ENCODE measurements around the gene HOXC6. TPM values are rescaled to one million over a fixed set of nuclear protein-coding genes. Genes with fewer than 3 reads are reported as not detected.
"Not testable (repeated sequence)": the region's sequence is repeated elsewhere in the genome, so short reads cannot be mapped to it uniquely, and the experiment has no call there.

The HOXC6 gene
- total and polyA plus RNA-seq, 2 experiments from 2014 or later, result not detected

GRCh38 chr12:54042033-54042432 is 13.8 kb downstream of the HOXC6 start:
- not testable (repeated sequence) for H3K9me2 ChIP-seq (ENCODE audit: insufficient read depth); H3K27ac Mint-ChIP-seq; H2AFZ ChIP-seq; H3K9me3 Mint-ChIP-seq; H3K36me3 Mint-ChIP-seq (ENCODE audit: low read depth); H3K4me3 Mint-ChIP-seq; H3K4me2 ChIP-seq; DNase-seq (ENCODE audit: low spot score); H3K36me3 ChIP-seq (ENCODE audit: insufficient read depth); H3K79me2 ChIP-seq (replicated peaks; ENCODE audit: insufficient read depth); H3K27ac ChIP-seq (ENCODE audit: low read depth); H3K4me3 ChIP-seq; ATAC-seq
- Histone ChIP-seq H3K27me3 (ENCODE audit: insufficient read depth) (peaks cover 100% of the 10 kb centered on the region), H4K20me1 (replicated peaks; ENCODE audit: insufficient read depth) (peaks cover 56% of the 10 kb centered on the region), H3K4me1 (ENCODE audit: insufficient read depth) (peaks cover 12% of the 10 kb centered on the region; the same call in 1 of the 2 replicates), H3F3A (replicated peaks; ENCODE audit: low read depth) (peaks cover 27% of the 10 kb centered on the region)
- peak; percentile 61 for TF ChIP-seq EZH2 (IDR thresholded peaks at IDR 0.05; ENCODE audit: low read depth, unreplicated experiment)
- peaks cover 100% of the 10 kb centered on the region for H3K27me3 Mint-ChIP-seq (ENCODE audit: insufficient read depth, low read depth, poor library complexity)
- peaks cover 10% of the 10 kb centered on the region for H3K4me1 Mint-ChIP-seq

GRCh38 chr12:54042970-54043853 is 15.0 kb downstream of the HOXC6 start:
- Mint-ChIP-seq H3K4me1 (peaks cover 13% of the 10 kb centered on the region), H3K4me3 (no peak overlapping the region; the same call in 2 of the 3 replicates), H3K27ac (no peak overlapping the region), H3K27me3 (ENCODE audit: insufficient read depth, low read depth, poor library complexity) (peaks cover 100% of the 10 kb centered on the region), H3K36me3 (ENCODE audit: low read depth) (no peaks in the 10 kb centered on the region), H3K9me3 (peaks cover 4% of the 10 kb centered on the region; the same call in 2 of the 3 replicates)
- H3K36me3 ChIP-seq (ENCODE audit: insufficient read depth), result 0 out of 2 replicates have a peak, but pooled peaks cover under 1% of the 10 kb centered on the region
- no peaks in the 10 kb centered on the region for H3K79me2 ChIP-seq (replicated peaks; ENCODE audit: insufficient read depth)
- no peak overlapping the region for H2AFZ ChIP-seq
- H3K27ac ChIP-seq (ENCODE audit: low read depth), result no peak overlapping the region
- DNase-seq (ENCODE audit: low spot score) (no peak), ATAC-seq (no peak)
- H3K4me3 ChIP-seq, result no peak overlapping the region
- H3K4me2 ChIP-seq, result no peak overlapping the region
- peaks cover 65% of the 10 kb centered on the region for H4K20me1 ChIP-seq (replicated peaks; ENCODE audit: insufficient read depth)
- no peaks in the 10 kb centered on the region for H3K9me2 ChIP-seq (ENCODE audit: insufficient read depth)
- H3F3A ChIP-seq (replicated peaks; ENCODE audit: low read depth), result peaks cover 32% of the 10 kb centered on the region
- TF ChIP-seq ZNF462 (CRISPR knock-in tag; IDR thresholded peaks at IDR 0.05) (no peak), REST (IDR thresholded peaks at IDR 0.05; ENCODE audit: unreplicated experiment) (no peak), ZNF114 (CRISPR knock-in tag; IDR thresholded peaks at IDR 0.05) (no peak), EZH2 (IDR thresholded peaks at IDR 0.05; ENCODE audit: low read depth, unreplicated experiment) (peak; percentile 66)
- peaks cover 100% of the 10 kb centered on the region for H3K27me3 ChIP-seq (ENCODE audit: insufficient read depth)
- H3K4me1 ChIP-seq (ENCODE audit: insufficient read depth), result peaks cover 16% of the 10 kb centered on the region; the same call in 1 of the 2 replicates

All from GM23338 (cell line).